H9 (cell line): ENCODE results near the gene RNASE8. TPM values are rescaled to one million over a fixed set of nuclear protein-coding genes. Genes with fewer than 3 reads are reported as not detected.

Experiments used
- DNase-seq: peaks from one replicate; pipeline ENCODE4 v3.0.0-alpha.2; 2017
- H2AFZ ChIP-seq: one replicate; pipeline ENCODE4 v1.6.1; 2013; ENCODE audit warnings: mild to moderate bottlenecking, low read length, control low read depth, moderate library complexity
- H2AK5ac ChIP-seq: 2 replicates; pipeline ENCODE4 v1.6.1; 2013; ENCODE audit warnings: low read length, control low read depth, mixed read lengths; ENCODE audit not compliant: insufficient read length
- H2BK120ac ChIP-seq: one replicate; pipeline ENCODE4 v1.6.1; 2013; ENCODE audit warnings: low read depth, mild to moderate bottlenecking, low read length, control low read depth, inconsistent platforms; ENCODE audit not compliant: poor library complexity, severe bottlenecking
- H2BK12ac ChIP-seq: 2 replicates; pipeline ENCODE4 v1.6.1; 2013; ENCODE audit warnings: low read length, control low read depth, mixed read lengths, low read depth; ENCODE audit not compliant: insufficient read length
- H2BK15ac ChIP-seq: 2 replicates; pipeline ENCODE4 v1.6.1; 2013; ENCODE audit warnings: low read depth, low read length, control low read depth
- H2BK20ac ChIP-seq: one replicate; pipeline ENCODE4 v1.6.1; 2013; ENCODE audit warnings: low read depth, mild to moderate bottlenecking, low read length, control low read depth, inconsistent platforms; ENCODE audit not compliant: poor library complexity, severe bottlenecking
- H2BK5ac ChIP-seq: 2 replicates; pipeline ENCODE4 v1.6.1; 2013; ENCODE audit warnings: low read length, control low read depth, mixed read lengths; ENCODE audit not compliant: insufficient read length
- H3K14ac ChIP-seq: 2 replicates; pipeline ENCODE4 v1.6.1; 2013; ENCODE audit warnings: low read length, control low read depth; ENCODE audit not compliant: insufficient read depth
- H3K18ac ChIP-seq: 2 replicates; pipeline ENCODE4 v1.6.1; 2013; ENCODE audit warnings: low read depth, mild to moderate bottlenecking, mixed read lengths, low read length, control low read depth; ENCODE audit not compliant: insufficient read length
- H3K23ac ChIP-seq: 2 replicates; pipeline ENCODE4 v1.6.1; 2013; ENCODE audit warnings: low read length, control low read depth, mixed read lengths, low read depth; ENCODE audit not compliant: insufficient read length
- H3K23me2 ChIP-seq: 2 replicates; pipeline ENCODE4 v1.6.1; 2013; ENCODE audit warnings: low read depth, mild to moderate bottlenecking, mixed read lengths, low read length, control low read depth; ENCODE audit not compliant: insufficient read length, poor library complexity, severe bottlenecking
- H3K27ac ChIP-seq: 2 replicates; pipeline ENCODE4 v1.5.1; 2013; ENCODE audit warnings: low read length, control low read depth, mixed read lengths, low read depth; ENCODE audit not compliant: insufficient read length
- H3K27me3 ChIP-seq: 2 replicates; pipeline ENCODE4 v1.6.1; 2013; ENCODE audit warnings: low read length, control low read depth, inconsistent platforms; ENCODE audit not compliant: insufficient read depth
- H3K4ac ChIP-seq: 2 replicates; pipeline ENCODE4 v1.6.1; 2013; ENCODE audit warnings: low read depth, mild to moderate bottlenecking, control low read depth, inconsistent platforms, low read length, moderate library complexity
- H3K4me1 ChIP-seq: 2 replicates; pipeline ENCODE4 v1.6.1; 2013; ENCODE audit warnings: low read length, control low read depth, inconsistent platforms; ENCODE audit not compliant: insufficient read depth
- H3K4me2 ChIP-seq: 2 replicates; pipeline ENCODE4 v1.6.1; 2013; ENCODE audit warnings: low read length, control low read depth, mixed read lengths; ENCODE audit not compliant: insufficient read length, insufficient read depth
- H3K56ac ChIP-seq: 2 replicates; pipeline ENCODE4 v1.6.1; 2013; ENCODE audit warnings: low read depth, mild to moderate bottlenecking, mixed read lengths, low read length, control low read depth; ENCODE audit not compliant: insufficient read length
- H3K79me1 ChIP-seq: 2 replicates; pipeline ENCODE4 v1.6.1; 2013; ENCODE audit warnings: low read depth, mild to moderate bottlenecking, moderate library complexity, low read length, control low read depth, inconsistent platforms; ENCODE audit not compliant: insufficient read depth, poor library complexity, severe bottlenecking
- H3K79me2 ChIP-seq: 2 replicates; pipeline ENCODE4 v1.6.1; 2013; ENCODE audit warnings: low read length, control low read depth, inconsistent platforms; ENCODE audit not compliant: insufficient read depth
- H3K9ac ChIP-seq: 2 replicates; pipeline ENCODE4 v1.6.1; 2013; ENCODE audit warnings: low read length, control low read depth, mixed read lengths; ENCODE audit not compliant: insufficient read length; ENCODE audit errors: extremely low read depth
- H3K9me3 ChIP-seq: one replicate; pipeline ENCODE4 v1.6.1; 2013; ENCODE audit warnings: low read depth, low read length, inconsistent platforms; ENCODE audit not compliant: control insufficient read depth
- H3T11ph ChIP-seq: one replicate; pipeline ENCODE4 v1.6.1; 2013; ENCODE audit warnings: mild to moderate bottlenecking, low read length, control low read depth, inconsistent platforms
- H4K20me1 ChIP-seq: one replicate; pipeline ENCODE4 v1.6.1; 2013; ENCODE audit not compliant: control insufficient read depth, insufficient read length, insufficient read depth
- H4K5ac ChIP-seq: 2 replicates; pipeline ENCODE4 v1.6.1; 2013; ENCODE audit warnings: low read depth, mild to moderate bottlenecking, mixed read lengths, low read length, control low read depth; ENCODE audit not compliant: insufficient read length
- H4K8ac ChIP-seq: replicated peaks from 2 replicates; pipeline ENCODE4 v1.6.1; 2013; ENCODE audit warnings: low read length, control low read depth, mixed read lengths, low read depth; ENCODE audit not compliant: insufficient read length
- H4K91ac ChIP-seq: 2 replicates; pipeline ENCODE4 v1.6.1; 2013; ENCODE audit warnings: low read depth, mild to moderate bottlenecking, moderate library complexity, mixed read lengths, low read length, control low read depth; ENCODE audit not compliant: insufficient read length
- H3K27ac Mint-ChIP-seq, 3 experiments: 2 replicates in 2 of 3; 3 replicates in 1 of 3; pipeline ENCODE4 v1.8.0; 2020 to 2021; ENCODE audit warnings: mixed read lengths in 3 of 3, mild to moderate bottlenecking in 1 of 3, moderate library complexity in 1 of 3
- H3K27me3 Mint-ChIP-seq: 2 replicates; pipeline ENCODE4 v1.8.0; 2021; ENCODE audit warnings: low read depth, mild to moderate bottlenecking, moderate library complexity, mixed read lengths
- H3K36me3 Mint-ChIP-seq, 3 experiments: 2 replicates in 2 of 3; 3 replicates in 1 of 3; pipeline ENCODE4 v1.8.0; 2020 to 2021; ENCODE audit warnings: low read depth in 3 of 3, mixed read lengths in 3 of 3; ENCODE audit not compliant: insufficient read depth in 1 of 3
- H3K4me1 Mint-ChIP-seq, 2 experiments: 2 replicates each; pipeline ENCODE4 v1.8.0; 2020; ENCODE audit warnings: mixed read lengths in 2 of 2
- H3K4me3 Mint-ChIP-seq, 2 experiments: 2 replicates in 1 of 2; 3 replicates in 1 of 2; pipeline ENCODE4 v1.8.0; 2020 to 2021; ENCODE audit warnings: mild to moderate bottlenecking in 2 of 2, mixed read lengths in 2 of 2, moderate library complexity in 1 of 2
- H3K9me3 Mint-ChIP-seq, 2 experiments: 2 replicates in 1 of 2; 3 replicates in 1 of 2; pipeline ENCODE4 v1.8.0; 2020; ENCODE audit warnings: mild to moderate bottlenecking in 2 of 2, mixed read lengths in 2 of 2, moderate library complexity in 1 of 2
- WGBS: extraction: QIAGEN DNeasy Blood & Tissue Kit; methylation state at CpG from one replicate; pipeline ENCODE4 v1.1.7; 2013; ENCODE audit warnings: missing lambda C conversion rate, low lambda C conversion rate, mixed read lengths; ENCODE audit not compliant: insufficient read length; ENCODE audit errors: extremely low coverage; 5-methylcytosine and 5-hydroxymethylcytosine counted together
- total RNA-seq: library from RNA; stranded (reverse); gene quantifications from 2 replicates; pipeline ENCODE4 v1.2.1, GENCODE V29; 2021
- TF ChIP-seq, protein P1 (sequence below): fragments of 200-600 bp; sonication (generic); conservative IDR thresholded peaks from 3 replicates; pipeline ENCODE4 v1.8.0; 2021; ENCODE audit warnings: antibody characterized with exemption, mild to moderate bottlenecking

The RNASE8 gene
- total RNA-seq, 1 experiment from 2014 or later = not detected

DNA sequence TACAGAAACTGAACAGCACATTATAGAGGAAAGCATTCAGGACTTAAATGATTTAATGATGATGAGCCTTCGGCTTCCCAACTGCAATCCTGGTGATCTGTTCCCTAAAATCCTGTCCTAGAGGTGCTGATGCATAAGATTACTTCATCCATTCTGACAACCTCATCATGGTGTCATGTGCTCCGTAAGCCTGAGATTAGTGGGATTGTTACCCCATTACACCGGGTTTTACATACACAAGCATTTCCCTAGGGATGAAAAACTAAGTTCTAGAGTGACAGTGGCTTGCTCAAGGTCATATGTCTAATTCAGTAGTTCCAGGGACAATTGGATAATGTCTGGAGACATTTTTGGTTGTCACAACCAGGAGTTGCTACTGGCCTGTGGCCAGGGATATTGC lies 20.5 kb upstream of the RNASE8 start:
- TF ChIP-seq, protein P1, sequence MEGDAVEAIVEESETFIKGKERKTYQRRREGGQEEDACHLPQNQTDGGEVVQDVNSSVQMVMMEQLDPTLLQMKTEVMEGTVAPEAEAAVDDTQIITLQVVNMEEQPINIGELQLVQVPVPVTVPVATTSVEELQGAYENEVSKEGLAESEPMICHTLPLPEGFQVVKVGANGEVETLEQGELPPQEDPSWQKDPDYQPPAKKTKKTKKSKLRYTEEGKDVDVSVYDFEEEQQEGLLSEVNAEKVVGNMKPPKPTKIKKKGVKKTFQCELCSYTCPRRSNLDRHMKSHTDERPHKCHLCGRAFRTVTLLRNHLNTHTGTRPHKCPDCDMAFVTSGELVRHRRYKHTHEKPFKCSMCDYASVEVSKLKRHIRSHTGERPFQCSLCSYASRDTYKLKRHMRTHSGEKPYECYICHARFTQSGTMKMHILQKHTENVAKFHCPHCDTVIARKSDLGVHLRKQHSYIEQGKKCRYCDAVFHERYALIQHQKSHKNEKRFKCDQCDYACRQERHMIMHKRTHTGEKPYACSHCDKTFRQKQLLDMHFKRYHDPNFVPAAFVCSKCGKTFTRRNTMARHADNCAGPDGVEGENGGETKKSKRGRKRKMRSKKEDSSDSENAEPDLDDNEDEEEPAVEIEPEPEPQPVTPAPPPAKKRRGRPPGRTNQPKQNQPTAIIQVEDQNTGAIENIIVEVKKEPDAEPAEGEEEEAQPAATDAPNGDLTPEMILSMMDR = no peak
- no peaks in the 10 kb centered on the region for H4K20me1 ChIP-seq
- no peak overlapping the region for H4K91ac ChIP-seq

More for the DNA sequence above, 20.5 kb upstream of the RNASE8 start:
- Mint-ChIP-seq H3K27ac (no peak overlapping the region), H3K36me3 (no peaks in the 10 kb centered on the region), H3K4me3 (no peak overlapping the region), H3K27me3 (peaks cover 35% of the 10 kb centered on the region), H3K4me1 (peaks cover 24 to 26% of the 10 kb centered on the region in 2 experiments), H3K9me3 (no peaks in the 10 kb centered on the region)
- Histone ChIP-seq H3T11ph (no peak overlapping the region), H3K9ac (no peak overlapping the region), H3K79me2 (no peaks in the 10 kb centered on the region), H2AK5ac (no peak overlapping the region), H3K14ac (no peak overlapping the region), H3K23me2 (no peaks in the 10 kb centered on the region), H3K18ac (no peak overlapping the region), H3K27me3 (no peaks in the 10 kb centered on the region), H4K8ac (no peak overlapping the region), H2BK12ac (no peak overlapping the region), H3K56ac (no peak overlapping the region), H2BK20ac (no peak overlapping the region), H2AFZ (no peak overlapping the region), H3K4ac (no peak overlapping the region), H3K79me1 (no peaks in the 10 kb centered on the region), H3K27ac (no peak overlapping the region), H3K9me3 (no peaks in the 10 kb centered on the region), H3K4me1 (peaks cover 5% of the 10 kb centered on the region), H3K23ac (no peak overlapping the region), H2BK15ac (no peak overlapping the region), H2BK120ac (no peak overlapping the region), H2BK5ac (no peak overlapping the region), H3K4me2 (no peak overlapping the region), H4K5ac (no peak overlapping the region)
- DNase-seq = no peak
- no CpG with 5 or more reads among the region's 3 CpGs for WGBS
